ENCODE measurements around the gene UBASH3B. TPM values are rescaled to one million over a fixed set of nuclear protein-coding genes. Genes with fewer than 3 reads are reported as not detected.

The UBASH3B gene
- total and polyA plus RNA-seq, 11 donors, result 0.72 to 19.0 (median 1.7) TPM

- H3K4me1 ChIP-seq, result no peaks in the 10 kb centered on the region
- TF ChIP-seq CTCF (IDR thresholded peaks at IDR 0.05), result no peak
- TF ChIP-seq POLR2A (IDR thresholded peaks at IDR 0.05), result no peak
- no peak overlapping the region for H3K4me3 ChIP-seq
- no peaks in the 10 kb centered on the region for H3K36me3 ChIP-seq
- no peak for DNase-seq
- H3K27ac ChIP-seq, result peak overlapping the region in 1 of 12 donors; percentile 51
- WGBS, 4 donors, result 48 to 56% (median 53%) methylated on average over 10 of the region's 10 CpGs
- no peaks in the 10 kb centered on the region for H3K27me3 ChIP-seq
- intact Hi-C loops (cut with DNase I), result loop anchor here in 1 of 10 donors (10.0 kb wide), 1 partner anchor 209 kb away; no protein-coding TSS in a partner anchor
- H3K9me3 ChIP-seq, result no peaks in the 10 kb centered on the region
- ATAC-seq, result no peak
These were observed 188.0 kb downstream of the UBASH3B start for GRCh38 chr11:122843281-122844141.

- Histone ChIP-seq H3K4me1 (peaks cover 0 to 5% (median 0%) of the 10 kb centered on the region in 12 donors), H3K4me3 (no peak overlapping the region), H3K36me3 (no peaks in the 10 kb centered on the region), H3K27ac (no peak overlapping the region), H3K9me3 (no peaks in the 10 kb centered on the region), H3K27me3 (peaks cover 0 to under 1% (median 0%) of the 10 kb centered on the region in 9 donors)
- intact Hi-C loops (cut with DNase I), result loop anchor here in 1 of 10 donors (10.0 kb wide), 1 partner anchor 213 kb away; no protein-coding TSS in a partner anchor
- no peak for TF ChIP-seq CTCF (IDR thresholded peaks at IDR 0.05)
- no peak for TF ChIP-seq POLR2A (IDR thresholded peaks at IDR 0.05)
- 78 to 91% (median 80%) methylated on average over 1 of the region's 1 CpG for WGBS, 4 donors
- no peak for ATAC-seq
- no peak for DNase-seq
These were observed 191.9 kb downstream of the UBASH3B start for GRCh38 chr11:122847466-122847865.

- Histone ChIP-seq H3K9me3 (no peaks in the 10 kb centered on the region), H3K36me3 (no peaks in the 10 kb centered on the region), H3K27ac (no peak overlapping the region), H3K4me3 (no peak overlapping the region), H3K4me1 (peaks cover 0 to 9% (median 0%) of the 10 kb centered on the region in 12 donors), H3K27me3 (peaks cover 0 to 8% (median 0%) of the 10 kb centered on the region in 9 donors)
- ATAC-seq, result no peak
- DNase-seq, result no peak
- 91 to 100% (median 92%) methylated on average over 1 of the region's 1 CpG for WGBS, 4 donors
- intact Hi-C loops (cut with DNase I), result loop anchor here in 1 of 10 donors (10.0 kb wide), 1 partner anchor 213 kb away; no protein-coding TSS in a partner anchor
- no peak for TF ChIP-seq POLR2A (IDR thresholded peaks at IDR 0.05)
- no peak for TF ChIP-seq CTCF (IDR thresholded peaks at IDR 0.05)
These were observed 192.7 kb downstream of the UBASH3B start for GRCh38 chr11:122848186-122848585.

GRCh38 chr11:122850076-122850631, 194.6 kb downstream of the UBASH3B start:
- Histone ChIP-seq H3K9me3 (no peaks in the 10 kb centered on the region), H3K36me3 (no peaks in the 10 kb centered on the region), H3K27me3 (peaks cover 0 to 14% (median 0%) of the 10 kb centered on the region in 9 donors), H3K4me1 (peaks cover 0 to 9% (median 0%) of the 10 kb centered on the region in 12 donors), H3K4me3 (no peak overlapping the region), H3K27ac (no peak overlapping the region)
- 53 to 64% (median 59%) methylated on average over 7 of the region's 7 CpGs for WGBS, 4 donors
- intact Hi-C loops (cut with DNase I), result loop anchor here in 8 of 10 donors (5.0 kb wide), 5 partner anchors 53 to 268 kb away; no protein-coding TSS in a partner anchor
- ATAC-seq (no peak), DNase-seq (no peak)
- TF ChIP-seq CTCF (IDR thresholded peaks at IDR 0.05) (no peak), POLR2A (IDR thresholded peaks at IDR 0.05) (no peak)
